Measurements from ENCODE around the gene SH3BP2. TPM values are rescaled to one million over a fixed set of nuclear protein-coding genes. Genes with fewer than 3 reads are reported as not detected.

The SH3BP2 gene
- total RNA-seq, 1 donor, result 30.8 TPM

- DNase-seq (ENCODE audit: low read depth), result no peak
- TF ChIP-seq, protein P1, sequence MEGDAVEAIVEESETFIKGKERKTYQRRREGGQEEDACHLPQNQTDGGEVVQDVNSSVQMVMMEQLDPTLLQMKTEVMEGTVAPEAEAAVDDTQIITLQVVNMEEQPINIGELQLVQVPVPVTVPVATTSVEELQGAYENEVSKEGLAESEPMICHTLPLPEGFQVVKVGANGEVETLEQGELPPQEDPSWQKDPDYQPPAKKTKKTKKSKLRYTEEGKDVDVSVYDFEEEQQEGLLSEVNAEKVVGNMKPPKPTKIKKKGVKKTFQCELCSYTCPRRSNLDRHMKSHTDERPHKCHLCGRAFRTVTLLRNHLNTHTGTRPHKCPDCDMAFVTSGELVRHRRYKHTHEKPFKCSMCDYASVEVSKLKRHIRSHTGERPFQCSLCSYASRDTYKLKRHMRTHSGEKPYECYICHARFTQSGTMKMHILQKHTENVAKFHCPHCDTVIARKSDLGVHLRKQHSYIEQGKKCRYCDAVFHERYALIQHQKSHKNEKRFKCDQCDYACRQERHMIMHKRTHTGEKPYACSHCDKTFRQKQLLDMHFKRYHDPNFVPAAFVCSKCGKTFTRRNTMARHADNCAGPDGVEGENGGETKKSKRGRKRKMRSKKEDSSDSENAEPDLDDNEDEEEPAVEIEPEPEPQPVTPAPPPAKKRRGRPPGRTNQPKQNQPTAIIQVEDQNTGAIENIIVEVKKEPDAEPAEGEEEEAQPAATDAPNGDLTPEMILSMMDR (IDR thresholded peaks at IDR 0.05; ENCODE audit: insufficient read depth, low read length), result no peak
- peak overlapping the region; percentile 9 for H3K4me3 ChIP-seq (ENCODE audit: low read depth, low read length)
Observed at GRCh38 chr4:2796849-2797544, 4.1 kb downstream of the SH3BP2 start.

DNA sequence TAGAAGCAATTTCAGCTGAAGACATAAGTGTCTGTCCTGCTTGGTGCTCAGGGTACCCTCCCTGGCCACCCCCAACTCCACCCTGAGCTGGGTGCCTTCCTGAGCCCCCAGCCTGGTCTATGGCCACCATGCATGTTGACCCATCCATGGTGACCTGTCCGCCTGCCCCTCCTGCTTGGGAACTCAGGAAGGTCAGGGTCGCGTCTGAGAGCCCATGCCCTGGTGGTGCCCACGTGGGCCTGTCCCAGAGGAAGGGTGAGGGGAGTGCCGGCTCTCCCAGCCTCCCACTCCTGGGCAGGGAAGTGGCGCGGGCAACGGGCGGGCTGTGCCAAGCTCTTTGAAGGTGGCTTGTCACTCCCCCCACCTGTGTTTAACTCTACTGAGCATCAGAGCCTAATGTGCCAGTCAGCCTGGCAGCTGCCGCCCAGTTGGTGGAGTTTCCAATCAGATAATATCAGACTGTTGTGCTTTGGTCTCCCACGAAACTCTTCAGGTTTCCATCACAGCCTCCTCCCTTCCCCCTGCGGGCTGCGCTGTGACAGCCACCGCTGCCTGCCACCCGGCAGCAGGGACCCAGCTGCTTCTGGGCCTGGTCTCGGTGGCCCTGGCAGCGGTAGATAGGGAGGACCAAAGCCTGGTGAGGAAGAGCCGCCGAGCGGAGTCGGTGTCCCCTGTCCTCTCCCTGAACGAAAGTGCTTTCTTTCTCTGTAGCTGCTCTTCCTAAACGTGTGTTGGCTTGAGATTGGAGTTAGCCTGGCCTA is 4.8 kb downstream of the SH3BP2 start:
- no peak overlapping the region for H3K4me3 ChIP-seq (ENCODE audit: low read depth, low read length)
- TF ChIP-seq, protein P1 (IDR thresholded peaks at IDR 0.05; ENCODE audit: insufficient read depth, low read length), result no peak
- DNase-seq (ENCODE audit: low read depth), result no peak

DNA sequence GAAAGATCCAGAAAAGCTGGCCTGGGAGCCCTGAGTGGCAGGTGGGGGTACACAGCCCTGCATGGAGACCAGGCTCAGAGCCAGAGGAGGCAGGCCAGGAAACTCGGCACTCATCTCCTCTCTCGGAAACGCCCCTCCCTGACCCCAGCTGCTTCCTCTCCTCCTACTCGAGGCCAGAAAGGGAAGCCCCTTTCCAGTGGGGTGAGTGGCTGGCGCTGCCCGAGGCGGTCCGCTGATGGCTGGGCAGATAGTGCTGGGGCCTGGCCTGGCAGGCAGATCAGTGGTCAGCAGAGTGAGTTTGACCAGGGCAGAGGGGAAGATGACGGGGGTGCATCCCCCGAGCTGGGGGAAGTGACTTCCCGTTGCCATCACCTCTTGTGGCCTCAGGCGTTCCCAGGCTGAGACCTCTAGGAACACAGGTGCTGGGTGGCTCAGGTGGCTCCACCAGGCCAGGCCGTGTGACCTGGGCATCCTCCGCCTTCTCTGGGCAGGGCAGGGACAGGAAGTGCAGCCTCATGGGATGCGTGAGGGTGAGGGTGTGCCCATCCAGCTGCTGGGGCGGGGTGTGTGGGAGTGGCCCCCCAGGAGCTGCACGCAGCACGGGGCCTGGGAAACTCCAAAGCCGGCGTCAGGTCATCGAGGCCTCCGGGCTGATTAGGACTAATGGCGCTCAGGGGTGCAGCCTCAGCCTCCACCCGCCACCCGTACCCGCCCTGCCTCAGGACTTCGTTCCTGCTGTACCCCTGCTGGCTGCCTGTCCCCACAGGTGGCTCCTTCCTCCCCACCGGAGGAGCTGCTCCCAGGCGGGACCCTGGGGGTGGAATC is 5.7 kb downstream of the SH3BP2 start:
- no peak for DNase-seq (ENCODE audit: low read depth)
- no peak overlapping the region for H3K4me3 ChIP-seq (ENCODE audit: low read depth, low read length)
- TF ChIP-seq, protein P1 (IDR thresholded peaks at IDR 0.05; ENCODE audit: insufficient read depth, low read length), result no peak

DNA sequence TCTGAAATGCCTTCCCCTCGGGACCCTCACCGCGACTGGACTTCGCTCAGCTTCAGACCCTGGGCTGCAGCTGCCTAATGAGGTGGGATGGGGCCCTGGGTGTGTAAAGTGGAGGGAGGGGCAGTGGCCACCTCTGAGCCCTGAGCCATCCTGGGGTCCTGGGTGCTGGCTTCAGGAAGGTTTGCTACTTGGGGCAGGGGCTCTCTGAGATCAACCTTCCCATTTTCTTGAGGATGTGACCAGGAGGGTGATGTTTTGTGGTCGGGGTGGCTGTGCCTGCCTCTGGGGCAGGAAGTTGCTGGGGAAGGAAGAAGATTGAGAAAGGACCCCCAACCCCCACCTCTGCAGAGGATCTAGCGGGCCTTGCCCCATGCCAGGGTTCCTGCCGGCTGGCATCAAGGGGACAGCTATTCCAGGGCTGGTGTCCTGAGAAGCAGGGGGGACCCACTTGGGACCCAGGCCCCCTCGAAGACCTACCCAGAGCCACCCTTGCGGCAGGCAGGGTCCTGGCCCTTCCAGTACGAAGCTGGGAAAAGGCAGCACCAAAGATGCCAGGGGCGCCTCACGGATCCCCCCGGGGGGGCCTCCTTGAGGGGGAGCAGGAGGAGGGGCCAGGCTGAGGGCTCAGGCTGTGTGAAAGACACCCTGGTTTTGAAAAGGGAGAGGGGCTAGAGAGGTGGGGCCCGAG is 6.5 kb downstream of the SH3BP2 start:
- no peak for DNase-seq (ENCODE audit: low read depth)
- no peak overlapping the region for H3K4me3 ChIP-seq (ENCODE audit: low read depth, low read length)
- TF ChIP-seq, protein P1 (IDR thresholded peaks at IDR 0.05; ENCODE audit: insufficient read depth, low read length), result no peak

GRCh38 chr4:2799971-2800690 is 7.2 kb downstream of the SH3BP2 start:
- TF ChIP-seq, protein P1 (IDR thresholded peaks at IDR 0.05; ENCODE audit: insufficient read depth, low read length), result no peak
- no peak overlapping the region for H3K4me3 ChIP-seq (ENCODE audit: low read depth, low read length)
- DNase-seq (ENCODE audit: low read depth), result no peak
